Smooth muscle cell (in vitro differentiated cells): ENCODE measurements around the gene DUOXA2. TPM values are rescaled to one million over a fixed set of nuclear protein-coding genes. Genes with fewer than 3 reads are reported as not detected.

Experiments used
- DNase-seq: peaks from one replicate; lab custom pipeline; 2025; ENCODE audit not compliant: unreplicated experiment; lab: John Stamatoyannopoulos, UW
- H2AFZ ChIP-seq: fragments of 200-600 bp; sonication (generic); 2 replicates; pipeline ENCODE4 v1.6.0; 2016; ENCODE audit warnings: antibody characterized with exemption, low read depth, mild to moderate bottlenecking
- H3F3A ChIP-seq: fragments of 200-600 bp; sonication (generic); 2 replicates; pipeline ENCODE4 v1.6.0; 2017; ENCODE audit warnings: antibody characterized with exemption, low read depth
- H3K27ac ChIP-seq: fragments of 200-600 bp; sonication (generic); 2 replicates; pipeline ENCODE4 v1.5.1; 2016; ENCODE audit warnings: low read depth, mild to moderate bottlenecking
- H3K27me3 ChIP-seq: fragments of 200-600 bp; sonication (generic); 2 replicates; pipeline ENCODE4 v1.6.1; 2016; ENCODE audit warnings: low read depth, mild to moderate bottlenecking
- H3K36me3 ChIP-seq: fragments of 200-600 bp; sonication (generic); 2 replicates; pipeline ENCODE4 v1.5.1; 2016; ENCODE audit warnings: low read depth
- H3K4me1 ChIP-seq: fragments of 200-600 bp; sonication (generic); 2 replicates; pipeline ENCODE4 v1.5.1; 2016; ENCODE audit warnings: low read depth
- H3K4me2 ChIP-seq: fragments of 200-600 bp; sonication (generic); 2 replicates; pipeline ENCODE4 v1.6.0; 2016; ENCODE audit warnings: mild to moderate bottlenecking
- H3K4me3 ChIP-seq: fragments of 200-600 bp; sonication (generic); 2 replicates; pipeline ENCODE4 v1.5.1; 2016; ENCODE audit warnings: mild to moderate bottlenecking
- H3K79me2 ChIP-seq: fragments of 200-600 bp; sonication (generic); 2 replicates; pipeline ENCODE4 v1.6.0; 2016; ENCODE audit warnings: low read depth, mild to moderate bottlenecking
- H3K9ac ChIP-seq: fragments of 200-600 bp; sonication (generic); 2 replicates; pipeline ENCODE4 v1.6.0; 2016; ENCODE audit warnings: low read depth
- H3K9me3 ChIP-seq: fragments of 200-600 bp; sonication (generic); replicated peaks from 2 replicates; pipeline ENCODE4 v1.5.1; 2016; ENCODE audit warnings: low read depth
- H4K20me1 ChIP-seq: fragments of 200-600 bp; sonication (generic); 2 replicates; pipeline ENCODE4 v1.6.0; 2016; ENCODE audit warnings: low read depth
- WGBS: methylation state at CpG from one replicate; pipeline ENCODE4 v1.1.7; 2016; ENCODE audit warnings: low lambda C conversion rate; 5-methylcytosine and 5-hydroxymethylcytosine counted together
- polyA plus RNA-seq: library from polyadenylated mRNA; unstranded; fragments of >200 nt; fragmentation: Nextera tagmentation; extraction: Ambion mirVana; gene quantifications from 2 replicates; pipeline ENCODE4 v1.2.1, GENCODE V29; 2016
- total RNA-seq: library from RNA; depleted of rRNA; stranded (reverse); fragments of >200 nt; gene quantifications from 2 replicates; pipeline ENCODE4 v1.2.3, GENCODE V29; 2014
- TF ChIP-seq, protein P1 (sequence below): fragments of 200-600 bp; sonication (generic); IDR thresholded peaks from 2 replicates; pipeline ENCODE4 v1.5.1; 2017; ENCODE audit warnings: borderline replicate concordance, mild to moderate bottlenecking, antibody characterized with exemption; ENCODE audit not compliant: insufficient read depth, poor library complexity, severe bottlenecking

The DUOXA2 gene
- total and polyA plus RNA-seq, 2 experiments from 2014 or later, result not detected

DNA sequence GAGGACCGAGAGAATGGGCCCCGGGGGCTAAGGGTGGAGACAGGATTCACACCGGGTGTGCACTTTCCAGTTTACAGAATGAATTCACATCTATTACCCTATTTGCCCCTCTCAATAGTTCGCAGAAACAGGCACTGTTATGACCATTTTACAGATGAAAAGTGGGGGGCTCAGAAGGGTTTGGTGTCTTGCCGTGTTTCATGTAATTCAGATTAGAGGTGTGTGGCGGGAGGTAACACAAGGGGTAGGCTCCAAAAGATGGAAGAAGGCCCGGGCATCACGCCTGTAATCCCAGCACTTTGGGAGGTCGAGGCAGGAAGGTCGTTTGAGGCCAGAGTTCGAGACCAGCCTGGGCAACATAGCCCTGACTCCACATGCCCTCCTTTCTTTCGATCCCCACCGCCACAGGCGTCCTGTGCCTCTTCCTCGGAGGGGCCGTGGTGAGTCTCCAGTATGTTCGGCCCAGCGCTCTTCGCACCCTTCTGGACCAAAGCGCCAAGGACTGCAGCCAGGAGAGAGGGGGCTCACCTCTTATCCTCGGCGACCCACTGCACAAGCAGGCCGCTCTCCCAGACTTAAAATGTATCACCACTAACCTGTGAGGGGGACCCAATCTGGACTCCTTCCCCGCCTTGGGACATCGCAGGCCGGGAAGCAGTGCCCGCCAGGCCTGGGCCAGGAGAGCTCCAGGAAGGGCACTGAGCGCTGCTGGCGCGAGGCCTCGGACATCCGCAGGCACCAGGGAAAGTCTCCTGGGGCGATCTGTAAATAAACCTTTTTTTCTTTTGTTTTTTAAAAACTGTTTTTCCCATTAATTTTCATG is 3.4 kb downstream of the DUOXA2 start:
- Histone ChIP-seq H3K4me2 (peak overlapping the region; percentile 76), H3K9me3 (no peaks in the 10 kb centered on the region), H3K9ac (no peak overlapping the region)

DNA sequence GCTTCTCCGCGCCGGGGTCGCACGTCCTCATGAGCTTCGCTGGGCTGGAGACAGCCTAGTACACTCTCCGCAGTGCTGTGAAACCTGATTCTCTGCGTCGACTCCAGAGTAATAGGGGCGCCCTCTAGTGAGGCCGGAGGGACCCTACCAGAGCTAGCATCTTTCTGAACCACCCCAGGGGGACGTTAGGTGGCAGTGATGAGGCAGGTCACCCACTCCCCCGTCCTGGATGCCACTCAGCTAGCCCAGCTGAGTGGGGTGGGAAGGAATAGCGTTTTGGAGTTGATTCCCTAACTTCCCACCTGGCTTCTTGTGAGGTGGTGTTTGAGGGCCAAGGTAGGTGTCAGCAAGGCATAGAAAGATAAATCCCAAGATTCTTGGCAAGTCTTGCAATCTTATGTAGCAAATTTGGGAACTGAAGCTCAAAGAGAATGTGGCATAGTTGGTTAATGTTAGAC is 4.0 kb downstream of the DUOXA2 start:
- no peaks in the 10 kb centered on the region for H3K36me3 ChIP-seq
- no peaks in the 10 kb centered on the region for H3K79me2 ChIP-seq
- H3K4me2 ChIP-seq, result peak overlapping the region; percentile 76
- TF ChIP-seq, protein P1, sequence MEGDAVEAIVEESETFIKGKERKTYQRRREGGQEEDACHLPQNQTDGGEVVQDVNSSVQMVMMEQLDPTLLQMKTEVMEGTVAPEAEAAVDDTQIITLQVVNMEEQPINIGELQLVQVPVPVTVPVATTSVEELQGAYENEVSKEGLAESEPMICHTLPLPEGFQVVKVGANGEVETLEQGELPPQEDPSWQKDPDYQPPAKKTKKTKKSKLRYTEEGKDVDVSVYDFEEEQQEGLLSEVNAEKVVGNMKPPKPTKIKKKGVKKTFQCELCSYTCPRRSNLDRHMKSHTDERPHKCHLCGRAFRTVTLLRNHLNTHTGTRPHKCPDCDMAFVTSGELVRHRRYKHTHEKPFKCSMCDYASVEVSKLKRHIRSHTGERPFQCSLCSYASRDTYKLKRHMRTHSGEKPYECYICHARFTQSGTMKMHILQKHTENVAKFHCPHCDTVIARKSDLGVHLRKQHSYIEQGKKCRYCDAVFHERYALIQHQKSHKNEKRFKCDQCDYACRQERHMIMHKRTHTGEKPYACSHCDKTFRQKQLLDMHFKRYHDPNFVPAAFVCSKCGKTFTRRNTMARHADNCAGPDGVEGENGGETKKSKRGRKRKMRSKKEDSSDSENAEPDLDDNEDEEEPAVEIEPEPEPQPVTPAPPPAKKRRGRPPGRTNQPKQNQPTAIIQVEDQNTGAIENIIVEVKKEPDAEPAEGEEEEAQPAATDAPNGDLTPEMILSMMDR, result peak; percentile 96
- no peak overlapping the region for H3K9ac ChIP-seq
- H3K9me3 ChIP-seq, result no peaks in the 10 kb centered on the region
- H2AFZ ChIP-seq, result no peak overlapping the region
- DNase-seq, result peak; percentile 60
- H3K27ac ChIP-seq, result no peak overlapping the region
- WGBS, result 0% methylated on average over 14 of the region's 14 CpGs
- H4K20me1 ChIP-seq, result no peaks in the 10 kb centered on the region
- no peak overlapping the region for H3K4me3 ChIP-seq
- peaks cover 47% of the 10 kb centered on the region for H3K27me3 ChIP-seq
- peaks cover 8% of the 10 kb centered on the region for H3K4me1 ChIP-seq
- H3F3A ChIP-seq, result no peaks in the 10 kb centered on the region

More for the DNA sequence above, 3.4 kb downstream of the DUOXA2 start:
- no peaks in the 10 kb centered on the region for H3K36me3 ChIP-seq
- no peaks in the 10 kb centered on the region for H3K79me2 ChIP-seq
- no peaks in the 10 kb centered on the region for H4K20me1 ChIP-seq
- WGBS, result 70% methylated on average over 32 of the region's 33 CpGs
- no peak overlapping the region for H3K27ac ChIP-seq
- H3K4me1 ChIP-seq, result peaks cover 8% of the 10 kb centered on the region
- peaks cover 53% of the 10 kb centered on the region for H3K27me3 ChIP-seq
- TF ChIP-seq, protein P1, result no peak
- no peaks in the 10 kb centered on the region for H3F3A ChIP-seq
- no peak overlapping the region for H3K4me3 ChIP-seq
- no peak for DNase-seq
- H2AFZ ChIP-seq, result no peak overlapping the region

DNA sequence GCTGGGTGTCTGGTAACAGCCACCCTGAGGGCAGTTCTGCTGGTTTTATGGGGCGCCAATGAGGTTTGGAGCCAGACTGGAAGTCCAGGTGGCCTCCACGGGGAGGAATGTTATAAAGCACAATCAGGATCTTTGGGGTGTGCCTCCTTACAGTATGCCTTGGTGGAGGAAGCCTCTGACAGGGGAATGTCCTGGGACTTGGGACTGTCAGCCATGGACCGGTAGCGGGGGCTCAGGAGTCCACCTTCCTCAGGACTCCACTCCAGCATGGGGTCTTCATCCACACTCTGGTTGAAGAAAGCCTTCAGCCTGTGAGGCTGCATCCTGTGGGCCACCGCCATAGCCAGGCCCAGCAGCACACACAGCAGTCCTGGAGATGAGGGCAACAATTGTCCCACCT is 4.9 kb downstream of the DUOXA2 start:
- 88% methylated on average over 5 of the region's 5 CpGs for WGBS
- no peaks in the 10 kb centered on the region for H4K20me1 ChIP-seq
- DNase-seq, result no peak
- H3F3A ChIP-seq, result no peaks in the 10 kb centered on the region
- no peaks in the 10 kb centered on the region for H3K79me2 ChIP-seq
- no peak overlapping the region for H2AFZ ChIP-seq
- H3K9ac ChIP-seq, result no peak overlapping the region
- no peaks in the 10 kb centered on the region for H3K36me3 ChIP-seq
- H3K27me3 ChIP-seq, result peaks cover 38% of the 10 kb centered on the region
- TF ChIP-seq, protein P1, result no peak
- no peak overlapping the region for H3K4me3 ChIP-seq
- no peak overlapping the region for H3K27ac ChIP-seq
- H3K9me3 ChIP-seq, result no peaks in the 10 kb centered on the region
- no peak overlapping the region for H3K4me2 ChIP-seq
- peaks cover 6% of the 10 kb centered on the region for H3K4me1 ChIP-seq
